Measurements from ENCODE around the gene POLDIP3.

DNA sequence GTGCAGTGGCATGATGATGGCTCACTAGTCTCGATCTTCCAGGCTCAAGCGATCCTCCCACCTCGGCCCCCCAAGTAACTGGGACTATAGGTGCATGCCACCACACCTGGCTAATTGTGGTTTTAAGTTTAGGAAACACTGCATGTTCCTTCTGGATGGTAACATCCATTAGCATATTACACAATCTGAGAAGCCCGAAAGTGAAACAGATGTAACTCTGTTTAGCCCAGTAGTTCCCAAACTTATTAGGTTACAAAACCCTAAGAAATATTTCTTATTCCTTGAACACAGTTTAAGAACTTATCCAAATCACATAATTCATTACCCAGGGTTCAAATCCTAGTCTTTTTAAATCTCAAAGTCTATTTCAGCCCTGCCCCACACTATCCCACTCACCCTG, 28.3 kb downstream of the POLDIP3 start:
- TF ChIP-seq EZH2 (IDR thresholded peaks at IDR 0.05; ENCODE audit: insufficient read depth, poor library complexity, severe bottlenecking): no peak
- TF ChIP-seq EZH2phosphoT487 (IDR thresholded peaks at IDR 0.05; ENCODE audit: insufficient read depth, low read depth): no peak

All from GM23248 (cell line).